ENCODE results near the gene UBE2E2. TPM values are rescaled to one million over a fixed set of nuclear protein-coding genes. Genes with fewer than 3 reads are reported as not detected.

UBE2E2 gene
- total and polyA plus RNA-seq, 2 donors from 2014 or later = 40.9 to 61.7 TPM

- no peak overlapping the region for H3K9ac ChIP-seq (ENCODE audit: low read length in 3 of 3)
- TF ChIP-seq CTCF (IDR thresholded peaks at IDR 0.05; ENCODE audit: borderline replicate concordance, extremely low read depth, insufficient read depth) = no peak
Observed at GRCh38 chr3:23550402-23550801, 347.3 kb downstream of the UBE2E2 start.

GRCh38 chr3:23552506-23552905 lies 349.4 kb downstream of the UBE2E2 start:
- H3K4me3 ChIP-seq (ENCODE audit: low read length in 3 of 3) = no peak overlapping the region
- no peak for FAIRE-seq
- no peak for DNase-seq

More at GRCh38 chr3:23550402-23550801, 347.3 kb downstream of the UBE2E2 start:
- Histone ChIP-seq H3K27ac (ENCODE audit: low read depth in 2 of 2, low read length in 2 of 2) (no peak overlapping the region), H3K36me3 (ENCODE audit: control insufficient read depth in 2 of 3, insufficient read depth in 3 of 3, low read length in 3 of 3) (no peaks in the 10 kb centered on the region), H3K4me3 (ENCODE audit: low read length in 3 of 3) (no peak overlapping the region), H3K9me3 (ENCODE audit: control insufficient read depth in 2 of 3, insufficient read depth in 1 of 3, low read length in 3 of 3) (no peaks in the 10 kb centered on the region), H3K4me1 (ENCODE audit: control insufficient read depth in 2 of 3, insufficient read depth in 2 of 3, low read depth in 1 of 3, low read length in 3 of 3) (no peaks in the 10 kb centered on the region), H3K27me3 (ENCODE audit: control insufficient read depth, insufficient read depth, low read length) (no peaks in the 10 kb centered on the region)
- no peak for DNase-seq
- intact Hi-C loops (cut with DNase I) = no loop called here
- FAIRE-seq = no peak

GRCh38 chr3:23553353-23553752 lies 350.2 kb downstream of the UBE2E2 start:
- FAIRE-seq (no peak), DNase-seq (no peak)
- no peak overlapping the region for H3K4me3 ChIP-seq (ENCODE audit: low read length in 3 of 3)
- no peaks in the 10 kb centered on the region for H3K27me3 ChIP-seq (ENCODE audit: control insufficient read depth, insufficient read depth, low read length)
- no peak overlapping the region for H3K27ac ChIP-seq (ENCODE audit: low read depth in 2 of 2, low read length in 2 of 2)
- no peak for TF ChIP-seq CTCF (IDR thresholded peaks at IDR 0.05; ENCODE audit: borderline replicate concordance, extremely low read depth, insufficient read depth)
- H3K4me1 ChIP-seq (ENCODE audit: control insufficient read depth in 2 of 3, insufficient read depth in 2 of 3, low read depth in 1 of 3, low read length in 3 of 3) = no peaks in the 10 kb centered on the region
- intact Hi-C loops (cut with DNase I) = no loop called here
- no peak overlapping the region for H3K9ac ChIP-seq (ENCODE audit: low read length in 3 of 3)
- H3K36me3 ChIP-seq (ENCODE audit: control insufficient read depth in 2 of 3, insufficient read depth in 3 of 3, low read length in 3 of 3) = no peaks in the 10 kb centered on the region
- no peaks in the 10 kb centered on the region for H3K9me3 ChIP-seq (ENCODE audit: control insufficient read depth in 2 of 3, insufficient read depth in 1 of 3, low read length in 3 of 3)

More at GRCh38 chr3:23552506-23552905, 349.4 kb downstream of the UBE2E2 start:
- Histone ChIP-seq H3K9me3 (ENCODE audit: control insufficient read depth in 2 of 3, insufficient read depth in 1 of 3, low read length in 3 of 3) (no peaks in the 10 kb centered on the region), H3K27ac (ENCODE audit: low read depth in 2 of 2, low read length in 2 of 2) (no peak overlapping the region), H3K36me3 (ENCODE audit: control insufficient read depth in 2 of 3, insufficient read depth in 3 of 3, low read length in 3 of 3) (no peaks in the 10 kb centered on the region), H3K27me3 (ENCODE audit: control insufficient read depth, insufficient read depth, low read length) (no peaks in the 10 kb centered on the region), H3K4me1 (ENCODE audit: control insufficient read depth in 2 of 3, insufficient read depth in 2 of 3, low read depth in 1 of 3, low read length in 3 of 3) (no peaks in the 10 kb centered on the region), H3K9ac (ENCODE audit: low read length in 3 of 3) (no peak overlapping the region)
- intact Hi-C loops (cut with DNase I) = no loop called here
- no peak for TF ChIP-seq CTCF (IDR thresholded peaks at IDR 0.05; ENCODE audit: borderline replicate concordance, extremely low read depth, insufficient read depth)
